ENCODE data around the gene MXRA8.
"Not testable (repeated sequence)": the region's sequence is repeated elsewhere in the genome, so short reads cannot be mapped to it uniquely, and the experiment has no call there.

The MXRA8 gene

DNA sequence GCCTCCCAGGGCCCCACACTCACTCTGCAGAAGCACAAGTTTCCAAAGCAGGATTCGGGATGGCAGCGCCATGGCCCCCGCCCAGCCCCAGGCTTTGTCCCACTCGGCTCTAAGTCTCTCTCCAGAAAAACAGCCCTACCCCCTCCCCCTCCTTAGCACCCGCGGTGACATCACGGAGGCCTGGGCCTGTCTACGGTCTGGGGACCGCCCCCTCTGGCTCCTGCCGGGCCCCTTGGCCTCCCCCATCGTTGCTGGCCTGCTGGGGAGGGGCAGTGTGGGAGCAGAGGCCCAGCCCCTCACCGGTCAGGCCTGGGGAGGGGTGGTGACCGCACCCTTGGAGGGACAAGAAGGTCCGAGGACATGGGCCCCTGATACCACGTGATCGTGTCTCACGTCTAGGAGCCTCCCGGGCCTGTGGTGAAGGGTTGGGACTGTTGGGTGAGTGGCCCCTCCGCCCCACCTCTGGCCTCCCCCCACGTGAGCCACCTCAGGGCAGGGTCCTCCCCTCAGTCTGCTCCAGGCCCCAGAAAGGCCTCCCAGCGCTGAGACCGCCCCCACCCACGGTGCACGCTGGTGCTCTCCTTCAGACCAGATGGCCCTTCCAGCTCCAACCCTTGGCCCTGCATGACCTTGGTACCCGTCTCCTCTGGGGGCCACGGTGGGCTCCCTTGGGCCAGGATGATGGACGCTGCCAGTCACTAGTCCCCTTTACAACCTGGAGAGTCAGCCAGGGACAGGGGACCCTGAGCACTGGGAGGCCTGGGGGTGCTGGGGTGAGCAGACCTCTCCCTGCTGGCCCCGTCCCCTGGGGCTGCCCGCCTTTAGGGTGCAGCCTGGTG lies at the start of gene MXRA8:
TSS of gene MXRA8 (minus strand) at position 123 of the 839 bp plus-strand sequence. CDS start at position 72, 51 bp downstream.
- no peak for DNase-seq

DNA sequence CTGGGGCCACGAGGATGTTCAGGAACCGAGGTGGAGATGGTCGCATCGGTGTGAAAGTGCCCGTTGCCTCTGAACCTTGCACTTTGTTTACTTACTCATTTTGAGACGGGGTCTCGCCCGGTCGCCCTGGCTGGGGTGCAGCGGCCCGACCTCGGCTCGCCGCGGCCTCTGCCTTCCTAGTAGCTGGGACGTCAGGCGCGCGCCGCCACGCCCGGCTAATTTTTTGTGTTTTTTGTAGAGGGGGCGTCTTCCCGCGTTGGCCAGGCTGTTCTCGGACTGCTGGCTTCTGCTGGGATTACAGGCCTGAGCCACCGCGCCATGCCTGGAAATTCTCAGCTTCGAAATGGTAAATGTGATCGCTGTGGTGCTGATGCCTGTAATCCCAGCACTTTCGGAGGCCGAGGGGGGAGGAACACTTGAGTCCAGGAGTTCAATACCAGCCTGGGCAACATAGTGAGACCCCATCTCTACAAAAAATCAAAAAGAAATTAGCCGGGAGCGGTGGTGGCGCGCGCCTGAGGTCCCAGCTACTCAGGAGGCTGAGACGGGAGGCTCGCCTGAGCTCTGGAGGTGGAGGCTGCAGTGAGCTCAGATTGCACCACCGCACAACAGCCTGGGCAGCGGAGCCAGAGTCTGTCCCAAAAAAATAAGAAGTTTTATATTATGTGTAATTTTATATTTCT lies 49.4 kb upstream of the MXRA8 start:
- DNase-seq, result peak; percentile 25

DNA sequence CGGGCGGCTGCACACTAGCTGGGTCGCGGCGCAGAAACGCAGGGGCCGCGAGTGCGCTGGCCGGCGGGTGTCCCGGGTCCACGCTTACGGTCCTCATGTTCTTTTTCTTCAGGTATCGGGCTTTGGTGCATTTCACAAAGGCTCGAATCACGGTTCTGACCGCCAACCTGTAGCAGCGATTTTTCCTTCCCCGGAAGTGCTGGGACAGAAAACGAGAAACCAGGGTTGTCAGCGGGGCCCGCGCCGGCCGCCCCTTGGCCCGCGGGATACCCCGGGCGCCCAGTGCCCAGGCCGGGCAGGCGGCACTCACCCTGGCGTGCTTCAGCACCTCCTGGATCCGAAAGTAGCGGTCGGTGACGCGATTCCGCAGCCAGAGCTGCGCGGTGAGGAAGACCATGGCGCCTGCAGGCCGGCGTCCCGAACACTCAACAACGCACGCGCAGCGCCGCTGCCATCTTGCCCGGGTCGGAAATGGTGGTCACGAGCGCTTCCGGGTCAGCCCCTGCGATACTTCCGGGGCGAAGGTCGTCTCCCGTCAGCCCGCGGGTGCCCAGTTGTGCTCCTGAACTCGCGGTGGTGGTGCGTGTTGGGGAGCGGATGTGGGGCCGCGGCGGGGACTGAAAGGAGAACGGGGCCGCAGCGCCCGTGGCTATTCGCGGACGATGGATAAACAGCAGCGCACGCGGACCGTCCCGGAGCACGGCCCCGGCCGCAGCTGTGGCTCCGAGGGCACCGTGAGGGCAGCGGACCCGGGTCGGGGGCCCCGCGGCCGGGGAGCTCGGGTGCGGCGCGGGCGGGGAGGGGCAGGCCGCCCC lies 48.7 kb upstream of the MXRA8 start, which contains the start of gene MRPL20:
TSS of gene MRPL20 (minus strand) at position 473 of the 815 bp plus-strand sequence. CDS start at position 397, 76 bp downstream.
- peak; percentile 95 to 96 for DNase-seq

DNA sequence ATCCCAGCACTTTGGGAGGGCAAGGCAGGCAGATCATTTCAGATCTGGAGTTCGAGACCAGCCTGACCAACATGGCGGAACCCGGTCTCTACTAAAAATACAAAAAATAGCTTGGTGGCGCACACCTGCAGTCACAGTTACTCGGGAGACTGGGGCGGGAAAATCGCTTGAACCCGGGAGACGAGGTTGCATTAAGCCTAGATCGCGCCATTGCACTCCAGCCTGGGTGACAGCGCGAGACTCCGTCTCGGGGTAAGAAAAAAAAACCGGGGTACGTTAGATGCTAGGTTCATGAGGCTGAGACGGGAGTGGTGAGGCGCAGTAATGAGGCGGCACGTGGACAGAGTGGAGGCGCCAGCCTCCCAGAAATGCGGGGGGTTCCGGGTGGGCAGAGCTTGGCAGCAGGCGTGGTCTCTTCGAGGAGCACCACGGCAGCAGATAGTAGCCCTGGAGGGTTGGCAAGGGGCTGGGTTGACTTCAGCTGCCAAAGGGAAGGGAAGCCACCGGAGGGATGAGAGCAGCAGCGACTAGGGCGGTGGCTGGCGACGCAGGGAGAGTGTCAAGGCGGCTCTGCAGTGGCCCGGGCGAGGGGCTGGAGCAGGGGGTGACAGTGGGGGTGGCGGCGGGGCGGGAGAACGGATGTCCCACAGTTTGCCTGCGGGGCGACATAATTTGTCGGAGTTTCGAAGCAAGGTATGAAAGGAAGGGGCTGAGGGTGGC lies 47.9 kb upstream of the MXRA8 start:
- no peak for DNase-seq

GRCh38 chr1:1403653-1404052 lies 45.3 kb upstream of the MXRA8 start:
- DNase-seq, result no peak

DNA sequence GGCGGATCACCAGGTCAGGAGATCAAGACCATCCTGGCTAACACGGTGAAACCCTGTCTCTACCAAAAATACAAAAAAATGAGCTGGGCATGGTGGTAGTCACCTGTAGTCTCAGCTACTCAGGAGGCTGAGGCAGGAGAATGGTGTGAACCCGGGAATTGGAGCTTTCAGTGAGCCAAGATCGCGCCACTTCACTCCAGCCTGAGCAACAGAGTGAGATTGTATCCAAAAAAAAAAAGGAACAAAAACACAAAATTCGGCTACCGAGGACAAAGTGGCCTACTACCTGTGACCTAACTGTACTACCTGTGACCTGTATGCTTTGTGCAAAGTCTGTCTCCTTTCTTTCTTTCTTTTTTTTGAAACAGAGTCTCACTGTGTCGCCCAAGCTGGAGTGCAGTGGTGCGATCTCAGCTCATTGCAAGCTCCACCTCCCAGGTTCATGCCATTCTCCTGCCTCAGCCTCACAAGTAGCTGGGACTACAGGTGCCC lies 44.6 kb upstream of the MXRA8 start:
- DNase-seq, result not testable (repeated sequence)

- peak; percentile 15 to 36 for DNase-seq
Measured at GRCh38 chr1:1402072-1402900, 43.9 kb upstream of the MXRA8 start.

- no peak for DNase-seq
Measured at GRCh38 chr1:1401457-1402010, 43.2 kb upstream of the MXRA8 start.

DNA sequence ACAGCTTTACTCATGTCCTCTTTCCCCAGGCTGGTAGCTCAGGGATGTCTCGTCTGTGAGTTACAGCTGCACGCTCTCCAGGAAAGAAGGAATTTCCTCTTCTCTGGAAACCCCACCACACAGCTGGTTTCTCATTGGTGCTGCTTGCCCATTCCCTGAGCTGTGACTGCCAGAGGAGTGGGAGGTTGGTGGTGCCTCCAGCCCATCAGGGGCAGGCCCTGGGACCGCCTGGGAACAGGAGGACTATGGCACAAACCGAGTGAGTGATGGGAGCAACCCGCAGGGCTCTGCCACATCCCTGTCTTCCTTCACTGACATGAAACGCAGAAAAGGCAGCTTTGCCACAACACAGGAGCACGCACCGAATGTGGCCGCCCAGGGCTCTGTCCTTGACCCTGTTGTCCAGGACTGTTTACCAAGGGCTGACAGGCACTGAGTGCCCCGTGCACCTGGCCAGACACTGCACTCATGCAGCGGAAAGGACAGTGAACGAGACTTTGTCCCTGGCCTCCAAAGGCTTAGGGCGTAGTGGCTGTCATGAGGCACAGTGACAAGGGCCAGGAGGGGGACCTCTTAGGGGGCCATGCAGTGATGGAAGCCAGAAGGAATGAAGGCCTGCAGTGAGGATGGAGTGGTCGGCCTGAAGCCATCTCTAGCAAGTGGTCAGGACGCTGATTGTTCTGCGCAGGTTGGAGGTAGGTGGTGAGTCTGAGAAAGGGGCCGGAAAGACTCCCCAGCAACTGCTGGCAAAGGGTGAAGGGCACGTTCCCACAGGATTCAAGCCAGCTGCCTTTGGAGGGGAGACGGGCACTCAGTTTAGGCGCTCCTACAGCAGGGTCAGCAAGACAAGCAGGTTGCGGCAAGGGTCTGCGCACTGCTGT lies 42.5 kb upstream of the MXRA8 start:
- no peak for DNase-seq

DNA sequence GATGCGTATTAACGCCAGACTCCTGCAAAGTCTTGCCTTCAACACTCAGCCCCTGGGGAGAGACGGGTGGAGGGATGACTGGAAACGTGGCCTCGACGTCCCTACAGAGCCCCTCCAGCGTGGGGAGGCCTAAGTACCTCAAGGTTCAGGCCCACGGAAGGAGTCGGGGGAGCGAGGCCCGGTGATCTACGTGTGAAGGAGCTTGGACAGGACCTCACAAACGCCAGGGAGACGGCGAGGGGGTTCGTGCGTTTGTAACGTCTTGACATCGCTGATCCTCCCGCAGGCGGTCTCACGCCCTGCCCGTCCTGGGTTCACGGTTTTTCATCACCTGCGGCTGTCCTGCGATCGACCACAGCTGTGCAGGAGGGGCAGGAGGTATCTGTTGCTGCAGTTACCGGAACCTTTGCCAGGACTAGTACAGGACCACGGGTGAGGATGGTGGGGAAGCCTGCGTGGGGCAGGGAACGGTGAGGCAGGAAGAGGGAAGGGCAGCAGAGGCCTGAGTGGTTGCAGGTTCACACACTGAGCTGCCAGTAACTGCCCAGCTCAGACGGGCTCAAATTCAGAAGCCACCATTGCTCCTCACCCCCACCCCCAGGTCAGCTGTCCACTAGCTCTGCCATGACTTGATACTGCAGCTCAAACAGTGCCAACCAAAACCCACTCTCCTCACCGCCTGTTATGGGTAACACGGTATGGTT lies 41.7 kb upstream of the MXRA8 start:
- DNase-seq, result no peak

DNA sequence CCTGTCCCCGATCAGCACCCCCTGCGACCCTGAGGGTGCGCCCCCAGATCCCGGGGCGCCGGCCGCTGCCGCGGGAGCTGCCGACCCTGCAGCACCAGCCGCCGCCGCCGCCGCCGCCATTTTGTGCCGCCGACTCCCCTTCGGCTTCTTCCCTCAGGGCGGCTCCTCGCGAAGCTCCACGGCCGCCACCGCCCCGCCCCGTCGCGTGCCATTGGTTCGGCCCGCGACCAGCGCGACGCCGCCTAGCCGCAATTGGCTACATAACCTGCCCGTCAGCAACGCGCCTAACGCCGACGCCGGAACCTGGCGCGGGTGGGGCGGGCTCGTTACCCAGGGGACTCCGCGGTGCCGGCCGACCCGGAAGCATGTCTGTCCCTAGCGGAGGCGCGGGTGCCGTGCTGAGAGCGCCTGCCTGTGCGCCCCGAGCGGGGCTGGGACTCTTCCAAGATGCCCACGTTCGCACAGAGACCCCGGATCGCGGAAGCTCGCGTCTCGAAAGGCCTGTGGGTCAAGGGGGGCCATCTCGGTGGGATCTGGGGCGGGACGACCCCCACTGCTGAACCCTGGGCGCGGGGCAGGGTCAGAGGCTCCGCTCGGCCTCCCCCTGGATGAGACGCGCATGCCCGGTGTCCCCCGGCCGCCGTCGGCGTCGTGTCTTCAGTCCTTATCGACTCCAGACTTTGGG lies 41.0 kb upstream of the MXRA8 start, which contains the start of gene CCNL2:
TSS of gene CCNL2 (minus strand) at position 149 of the 685 bp plus-strand sequence. CDS start at position 120, 29 bp downstream.
- peak; percentile 98 to 99 for DNase-seq

DNA sequence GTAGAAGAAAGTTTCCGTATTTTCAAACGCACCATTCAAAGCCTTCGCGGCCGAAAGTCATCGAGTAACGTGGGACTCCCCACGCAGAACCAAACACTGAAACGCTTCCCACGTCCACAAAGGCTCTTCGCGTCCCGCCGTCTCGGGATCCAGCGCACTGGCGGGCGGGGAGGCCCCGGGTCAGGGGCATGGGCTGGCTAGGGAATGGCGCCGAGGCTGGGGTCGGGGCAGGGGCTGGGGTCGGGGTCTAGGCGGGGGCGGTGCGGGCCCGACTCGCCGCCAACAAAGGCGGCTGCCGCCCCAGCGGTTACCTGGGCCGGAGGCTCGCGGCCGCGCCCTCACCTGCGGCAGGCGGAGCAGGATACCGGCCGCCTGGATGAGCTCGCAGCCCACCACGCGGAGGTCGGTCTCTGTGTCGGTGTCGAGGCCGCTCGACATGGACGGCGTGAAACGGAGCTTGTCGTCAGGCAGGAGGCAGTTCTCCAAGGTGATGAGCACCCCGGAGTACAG lies 40.4 kb upstream of the MXRA8 start:
- DNase-seq, result no peak

GRCh38 chr1:1397839-1398523 lies 39.6 kb upstream of the MXRA8 start:
- no peak for DNase-seq

GRCh38 chr1:1395166-1395565 lies 36.8 kb upstream of the MXRA8 start:
- DNase-seq, result no peak

- DNase-seq, result no peak
Measured at GRCh38 chr1:1394116-1394515, 35.8 kb upstream of the MXRA8 start.

- no peak for DNase-seq
Measured at GRCh38 chr1:1393428-1393827, 35.1 kb upstream of the MXRA8 start.

DNA sequence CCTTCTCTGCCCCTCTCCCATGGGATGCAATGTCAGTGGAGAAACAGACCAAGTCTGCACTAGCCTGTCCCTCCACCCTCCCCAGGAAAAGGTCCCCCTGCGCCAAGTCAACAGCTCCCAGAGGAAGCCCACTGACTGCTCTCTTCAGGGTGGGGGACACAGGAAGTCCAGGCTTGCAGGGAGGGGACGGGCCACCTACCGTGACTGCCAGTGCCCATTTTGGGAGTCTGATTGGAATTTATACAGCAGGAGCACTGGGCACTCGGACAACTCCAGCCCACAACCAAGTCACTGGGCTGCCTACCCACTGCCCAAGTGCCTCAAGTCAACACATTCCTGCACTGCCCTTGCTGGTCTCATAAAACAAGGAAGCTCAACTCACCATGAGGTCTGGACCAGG lies 34.7 kb upstream of the MXRA8 start:
- no peak for DNase-seq

- DNase-seq, result no peak
Measured at GRCh38 chr1:1391225-1391624, 32.9 kb upstream of the MXRA8 start.

All from CD4-positive, alpha-beta T cell treated with Interleukin-1 beta for 1 hour (primary cell).